HL-60 (cell line): ENCODE results near the gene TFAP2D.

Experiments
- DNase-seq, 2 experiments: peaks; one replicate each; pipeline ENCODE4 v3.0.0-alpha.2; 2010 to 2020; ENCODE audit warnings: low read depth in 1 of 2, low spot score in 1 of 2
- H3K27ac ChIP-seq: fragments of 250-450 bp; sonication (Bioruptor Pico); replicated peaks from 2 replicates; pipeline ENCODE4 v1.5.1; 2020; ENCODE audit warnings: mild to moderate bottlenecking, moderate library complexity
- H3K27me3 ChIP-seq: fragments of 250-450 bp; sonication (Bioruptor Pico); 2 replicates; pipeline ENCODE4 v1.5.1; 2021; ENCODE audit warnings: mild to moderate bottlenecking, moderate library complexity; ENCODE audit not compliant: insufficient read depth, poor library complexity, severe bottlenecking
- H3K4me3 ChIP-seq: replicated peaks from 2 replicates; pipeline ENCODE4 v1.5.1; 2011; ENCODE audit warnings: mild to moderate bottlenecking, control low read depth, low read length; ENCODE audit not compliant: insufficient read depth
- CTCF ChIP-seq: IDR thresholded peaks from one replicate; pipeline ENCODE4 v1.5.1; 2011; ENCODE audit warnings: low read length, control low read depth, inconsistent platforms; ENCODE audit not compliant: insufficient read depth
- GABPA ChIP-seq: IDR thresholded peaks from 2 replicates; pipeline ENCODE4 v1.6.1; 2012; ENCODE audit warnings: low read depth
- POLR2AphosphoS5 ChIP-seq: IDR thresholded peaks from 2 replicates; pipeline ENCODE4 v1.6.1; 2012; ENCODE audit warnings: low read depth
- SPI1 ChIP-seq: IDR thresholded peaks from 2 replicates; pipeline ENCODE4 v1.6.1; 2012; ENCODE audit warnings: low read depth, mild to moderate bottlenecking, borderline replicate concordance
- TF ChIP-seq, protein P1 (sequence below): IDR thresholded peaks from 2 replicates; pipeline ENCODE4 v1.6.1; 2012; ENCODE audit warnings: low read depth; ENCODE audit not compliant: insufficient replicate concordance

Gene TFAP2D

DNA sequence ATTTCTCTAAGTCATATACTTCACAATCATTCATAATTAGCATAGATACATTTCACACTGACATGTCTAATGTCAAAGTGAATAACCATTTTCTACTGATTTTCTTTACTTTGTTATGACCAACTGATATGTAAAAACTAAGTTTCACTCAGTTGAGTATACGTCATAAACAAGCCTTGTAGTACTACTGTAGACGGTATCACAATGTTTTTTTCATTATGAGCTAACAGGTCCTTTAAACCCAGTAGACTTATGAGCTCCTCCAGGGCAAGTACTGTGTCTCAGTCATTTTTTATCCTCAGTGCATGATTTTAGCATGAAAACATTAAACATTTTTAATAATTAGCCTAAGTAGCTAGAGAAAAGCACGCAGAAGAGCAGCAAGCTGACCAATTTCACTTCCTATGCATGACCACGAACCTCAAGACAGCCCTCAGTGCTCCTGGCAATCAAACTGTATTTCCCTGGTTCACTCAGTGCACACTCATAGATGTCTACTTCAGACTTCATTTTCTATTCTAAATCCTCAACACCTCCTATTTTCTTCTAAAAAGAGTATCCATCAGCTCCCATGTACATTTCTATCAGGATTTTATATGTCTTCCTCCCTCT lies 32.0 kb upstream of the TFAP2D start:
- DNase-seq = no peak
- Histone ChIP-seq H3K27ac (no peak overlapping the region), H3K4me3 (no peak overlapping the region), H3K27me3 (no peaks in the 10 kb centered on the region)
- TF ChIP-seq GABPA (no peak), CTCF (no peak), POLR2AphosphoS5 (no peak), SPI1 (no peak)
- TF ChIP-seq, protein P1, sequence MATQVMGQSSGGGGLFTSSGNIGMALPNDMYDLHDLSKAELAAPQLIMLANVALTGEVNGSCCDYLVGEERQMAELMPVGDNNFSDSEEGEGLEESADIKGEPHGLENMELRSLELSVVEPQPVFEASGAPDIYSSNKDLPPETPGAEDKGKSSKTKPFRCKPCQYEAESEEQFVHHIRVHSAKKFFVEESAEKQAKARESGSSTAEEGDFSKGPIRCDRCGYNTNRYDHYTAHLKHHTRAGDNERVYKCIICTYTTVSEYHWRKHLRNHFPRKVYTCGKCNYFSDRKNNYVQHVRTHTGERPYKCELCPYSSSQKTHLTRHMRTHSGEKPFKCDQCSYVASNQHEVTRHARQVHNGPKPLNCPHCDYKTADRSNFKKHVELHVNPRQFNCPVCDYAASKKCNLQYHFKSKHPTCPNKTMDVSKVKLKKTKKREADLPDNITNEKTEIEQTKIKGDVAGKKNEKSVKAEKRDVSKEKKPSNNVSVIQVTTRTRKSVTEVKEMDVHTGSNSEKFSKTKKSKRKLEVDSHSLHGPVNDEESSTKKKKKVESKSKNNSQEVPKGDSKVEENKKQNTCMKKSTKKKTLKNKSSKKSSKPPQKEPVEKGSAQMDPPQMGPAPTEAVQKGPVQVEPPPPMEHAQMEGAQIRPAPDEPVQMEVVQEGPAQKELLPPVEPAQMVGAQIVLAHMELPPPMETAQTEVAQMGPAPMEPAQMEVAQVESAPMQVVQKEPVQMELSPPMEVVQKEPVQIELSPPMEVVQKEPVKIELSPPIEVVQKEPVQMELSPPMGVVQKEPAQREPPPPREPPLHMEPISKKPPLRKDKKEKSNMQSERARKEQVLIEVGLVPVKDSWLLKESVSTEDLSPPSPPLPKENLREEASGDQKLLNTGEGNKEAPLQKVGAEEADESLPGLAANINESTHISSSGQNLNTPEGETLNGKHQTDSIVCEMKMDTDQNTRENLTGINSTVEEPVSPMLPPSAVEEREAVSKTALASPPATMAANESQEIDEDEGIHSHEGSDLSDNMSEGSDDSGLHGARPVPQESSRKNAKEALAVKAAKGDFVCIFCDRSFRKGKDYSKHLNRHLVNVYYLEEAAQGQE = no peak

- Histone ChIP-seq H3K4me3 (no peak overlapping the region), H3K27ac (no peak overlapping the region)
Measured at GRCh38 chr6:50689210-50689609, 24.1 kb upstream of the TFAP2D start.

GRCh38 chr6:50691814-50692495 lies 21.4 kb upstream of the TFAP2D start:
- Histone ChIP-seq H3K27ac (no peak overlapping the region), H3K4me3 (no peak overlapping the region), H3K27me3 (no peaks in the 10 kb centered on the region)
- no peak for DNase-seq
- no peak for TF ChIP-seq CTCF
- TF ChIP-seq POLR2AphosphoS5 = no peak
- no peak for TF ChIP-seq SPI1
- no peak for TF ChIP-seq GABPA
- TF ChIP-seq, protein P1 = no peak

More at GRCh38 chr6:50689210-50689609, 24.1 kb upstream of the TFAP2D start:
- TF ChIP-seq, protein P1 = no peak
- no peak for TF ChIP-seq POLR2AphosphoS5
- TF ChIP-seq SPI1 = no peak
- TF ChIP-seq GABPA = no peak
- TF ChIP-seq CTCF = no peak
- H3K27me3 ChIP-seq = no peaks in the 10 kb centered on the region
- no peak for DNase-seq
